ENCODE results near the gene ANXA6. TPM values are rescaled to one million over a fixed set of nuclear protein-coding genes. Genes with fewer than 3 reads are reported as not detected.
A peak's percentile ranks its signal among the peaks of the same experiment; 100 is the strongest.

Gene ANXA6
- total and polyA plus RNA-seq, 2 of the 4 experiments (the other 2 are of a cell fraction): 355 to 610 TPM

DNA sequence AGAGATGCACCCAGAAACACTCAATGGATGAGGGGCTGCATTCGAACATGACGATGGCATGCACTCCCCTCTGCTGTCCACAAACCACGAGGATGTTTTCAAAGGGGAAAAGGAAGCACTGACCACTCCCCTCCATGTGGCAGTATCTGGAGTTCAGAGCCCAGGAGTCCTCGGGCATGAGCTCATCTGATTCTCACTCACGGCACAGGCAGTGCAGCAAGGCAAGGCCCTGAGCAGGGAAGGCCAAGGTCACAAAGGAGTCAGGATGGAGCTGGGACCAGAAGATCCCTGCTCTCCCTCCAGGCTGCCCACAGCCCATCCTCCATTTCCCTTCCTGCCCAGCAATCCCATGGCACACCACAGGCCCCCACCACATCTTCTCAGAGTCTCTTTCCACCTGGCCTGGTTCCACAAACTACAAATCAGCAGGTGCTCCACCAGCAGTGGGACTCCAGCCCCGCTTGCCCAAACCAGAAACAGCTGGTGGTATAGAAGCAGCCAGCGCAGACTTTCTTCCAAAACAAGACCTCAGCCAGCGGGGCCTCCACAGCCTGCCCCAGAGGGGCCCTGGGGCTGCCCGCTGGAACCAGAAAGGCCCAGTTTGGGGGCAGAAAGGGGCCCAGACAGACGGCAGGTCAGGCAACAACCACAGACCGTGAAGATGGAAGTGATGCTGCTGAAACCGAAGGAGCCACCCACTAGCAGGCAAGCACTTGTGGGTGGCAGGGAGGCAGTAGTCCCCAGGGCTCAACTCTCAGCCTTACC lies 89.0 kb downstream of the ANXA6 start:
- in situ Hi-C loops (cut with MboI; ENCODE audit: low sequenced_read_pairs) (no loop called here), dilution Hi-C loops (cut with HindIII; ENCODE audit: low sequenced_read_pairs, unreplicated experiment) (no loop called here), intact Hi-C loops (cut with micrococcal nuclease) (no loop called here)
- Histone ChIP-seq H4K91ac (ENCODE audit: insufficient read depth, low read depth, low read length) (peak overlapping the region; percentile 5), H3K14ac (replicated peaks; ENCODE audit: low read depth, low read length) (peak overlapping the region; percentile 24; the same call in 1 of the 2 replicates), H3K4ac (ENCODE audit: low read depth, low read length) (peak overlapping the region; percentile 4), H3K23ac (ENCODE audit: low read depth, low read length) (peak overlapping the region; percentile 37; the same call in 1 of the 2 replicates), H4K5ac (ENCODE audit: low read depth, low read length) (no peak overlapping the region), H4K20me1 (ENCODE audit: insufficient read depth, low read length) (peaks cover 56% of the 10 kb centered on the region), H2BK120ac (ENCODE audit: low read depth, low read length) (peak overlapping the region; percentile 47; the same call in 1 of the 2 replicates), H3K79me1 (ENCODE audit: low read depth in 1 of 2, low read length in 2 of 2) (peaks cover 56 to 94% of the 10 kb centered on the region in 2 experiments), H3K27ac (ENCODE audit: insufficient read depth, low read length) (no peak overlapping the region), H3K9me3 (ENCODE audit: control insufficient read depth, insufficient read depth, low read length) (no peaks in the 10 kb centered on the region), H3K36me3 (ENCODE audit: control insufficient read depth, insufficient read depth, low read length) (peaks cover 8% of the 10 kb centered on the region), H3K27me3 (ENCODE audit: control insufficient read depth, insufficient read depth, low read length) (no peaks in the 10 kb centered on the region), H2AK5ac (ENCODE audit: low read depth, low read length) (peak overlapping the region; percentile 91; the same call in 1 of the 2 replicates), H2BK20ac (ENCODE audit: low read depth, low read length) (peak overlapping the region; percentile 3; the same call in 1 of the 2 replicates), H3K56ac (ENCODE audit: extremely low read depth, insufficient read depth, low read length) (no peak overlapping the region), H3K4me1 (ENCODE audit: control insufficient read depth, insufficient read depth, low read length) (peaks cover 46% of the 10 kb centered on the region), H3K4me2 (ENCODE audit: low read depth, low read length) (no peak overlapping the region), H3K4me3 (ENCODE audit: insufficient read depth, low read depth, low read length) (no peak overlapping the region), H2BK5ac (ENCODE audit: low read depth, low read length, poor library complexity, severe bottlenecking) (no peak overlapping the region), H3K9ac (ENCODE audit: low read depth, low read length) (no peak overlapping the region), H2AK9ac (replicated peaks; ENCODE audit: low read depth, low read length, poor library complexity) (peak overlapping the region; percentile 70), H2BK15ac (ENCODE audit: low read depth, low read length) (peak overlapping the region; percentile 12; the same call in 1 of the 3 replicates), H4K8ac (ENCODE audit: low read depth in 2 of 2, low read length in 2 of 2) (peak overlapping the region in 1 of 2 experiments; percentile 20; a peak in 1 of 4 replicates), H2AFZ (replicated peaks; ENCODE audit: low read length, poor library complexity) (no peak overlapping the region), H3K18ac (ENCODE audit: low read depth, low read length) (no peak overlapping the region), H3K9me1 (ENCODE audit: insufficient read depth, low read length) (peaks cover 59% of the 10 kb centered on the region)
- ATAC-seq (ENCODE audit: low read depth) (no peak), DNase-seq (peak; percentile 32)
- TF ChIP-seq RFX5 (IDR thresholded peaks at IDR 0.05; ENCODE audit: low read depth, low read length) (no peak), MAFK (IDR thresholded peaks at IDR 0.05; ENCODE audit: low read depth, low read length) (no peak), RCOR1 (IDR thresholded peaks at IDR 0.05; ENCODE audit: insufficient replicate concordance, low read length) (no peak), POLR2A (IDR thresholded peaks at IDR 0.05; ENCODE audit: low read depth, low read length) (no peak), CEBPB (IDR thresholded peaks at IDR 0.05; ENCODE audit: low read depth, low read length) (no peak), CHD1 (IDR thresholded peaks at IDR 0.05; ENCODE audit: low read depth, low read length) (no peak), FOS (IDR thresholded peaks at IDR 0.05; ENCODE audit: low read depth, low read length) (no peak), BHLHE40 (IDR thresholded peaks at IDR 0.05; ENCODE audit: low read depth, low read length) (no peak)
- TF ChIP-seq, protein P1, sequence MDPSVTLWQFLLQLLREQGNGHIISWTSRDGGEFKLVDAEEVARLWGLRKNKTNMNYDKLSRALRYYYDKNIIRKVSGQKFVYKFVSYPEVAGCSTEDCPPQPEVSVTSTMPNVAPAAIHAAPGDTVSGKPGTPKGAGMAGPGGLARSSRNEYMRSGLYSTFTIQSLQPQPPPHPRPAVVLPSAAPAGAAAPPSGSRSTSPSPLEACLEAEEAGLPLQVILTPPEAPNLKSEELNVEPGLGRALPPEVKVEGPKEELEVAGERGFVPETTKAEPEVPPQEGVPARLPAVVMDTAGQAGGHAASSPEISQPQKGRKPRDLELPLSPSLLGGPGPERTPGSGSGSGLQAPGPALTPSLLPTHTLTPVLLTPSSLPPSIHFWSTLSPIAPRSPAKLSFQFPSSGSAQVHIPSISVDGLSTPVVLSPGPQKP (IDR thresholded peaks at IDR 0.05; ENCODE audit: borderline replicate concordance, low read depth, low read length): no peak
- TF ChIP-seq, protein P2, sequence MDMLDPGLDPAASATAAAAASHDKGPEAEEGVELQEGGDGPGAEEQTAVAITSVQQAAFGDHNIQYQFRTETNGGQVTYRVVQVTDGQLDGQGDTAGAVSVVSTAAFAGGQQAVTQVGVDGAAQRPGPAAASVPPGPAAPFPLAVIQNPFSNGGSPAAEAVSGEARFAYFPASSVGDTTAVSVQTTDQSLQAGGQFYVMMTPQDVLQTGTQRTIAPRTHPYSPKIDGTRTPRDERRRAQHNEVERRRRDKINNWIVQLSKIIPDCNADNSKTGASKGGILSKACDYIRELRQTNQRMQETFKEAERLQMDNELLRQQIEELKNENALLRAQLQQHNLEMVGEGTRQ (IDR thresholded peaks at IDR 0.05; ENCODE audit: low read depth, low read length): no peak
- TF ChIP-seq, protein P3, sequence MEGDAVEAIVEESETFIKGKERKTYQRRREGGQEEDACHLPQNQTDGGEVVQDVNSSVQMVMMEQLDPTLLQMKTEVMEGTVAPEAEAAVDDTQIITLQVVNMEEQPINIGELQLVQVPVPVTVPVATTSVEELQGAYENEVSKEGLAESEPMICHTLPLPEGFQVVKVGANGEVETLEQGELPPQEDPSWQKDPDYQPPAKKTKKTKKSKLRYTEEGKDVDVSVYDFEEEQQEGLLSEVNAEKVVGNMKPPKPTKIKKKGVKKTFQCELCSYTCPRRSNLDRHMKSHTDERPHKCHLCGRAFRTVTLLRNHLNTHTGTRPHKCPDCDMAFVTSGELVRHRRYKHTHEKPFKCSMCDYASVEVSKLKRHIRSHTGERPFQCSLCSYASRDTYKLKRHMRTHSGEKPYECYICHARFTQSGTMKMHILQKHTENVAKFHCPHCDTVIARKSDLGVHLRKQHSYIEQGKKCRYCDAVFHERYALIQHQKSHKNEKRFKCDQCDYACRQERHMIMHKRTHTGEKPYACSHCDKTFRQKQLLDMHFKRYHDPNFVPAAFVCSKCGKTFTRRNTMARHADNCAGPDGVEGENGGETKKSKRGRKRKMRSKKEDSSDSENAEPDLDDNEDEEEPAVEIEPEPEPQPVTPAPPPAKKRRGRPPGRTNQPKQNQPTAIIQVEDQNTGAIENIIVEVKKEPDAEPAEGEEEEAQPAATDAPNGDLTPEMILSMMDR (conservative IDR thresholded peaks at IDR 0.05; ENCODE audit: low read depth, low read length): no peak
- CTCF ChIA-PET: no interaction called here
- WGBS, 2 experiments (ENCODE audit: extremely low coverage in 2 of 2, insufficient read length in 1 of 2): 73% methylated on average over 5 of the region's 12 CpGs; no CpG with 5 or more reads in 1 of the 2 experiments
- no TSS peak for BruUV-seq (replicated peaks)
- POLR2A ChIA-PET (ENCODE audit: unreplicated experiment): no interaction called here

Measured in IMR-90 (cell line).